HG02798 (cell line): ENCODE results near the gene TBC1D10B.
"Not testable (repeated sequence)": the region's sequence is repeated elsewhere in the genome, so short reads cannot be mapped to it uniquely, and the experiment has no call there.

Experiments used
- ATAC-seq: cut with Tn5 transposase; IDR thresholded peaks from one replicate; pipeline ENCODE4 v1.9.1; 2021; ENCODE audit warnings: mild to moderate bottlenecking; ENCODE audit not compliant: unreplicated experiment, poor library complexity

Gene TBC1D10B

GRCh38 chr16:30398661-30399434 lies 28.6 kb upstream of the TBC1D10B start:
- no peak for ATAC-seq

DNA sequence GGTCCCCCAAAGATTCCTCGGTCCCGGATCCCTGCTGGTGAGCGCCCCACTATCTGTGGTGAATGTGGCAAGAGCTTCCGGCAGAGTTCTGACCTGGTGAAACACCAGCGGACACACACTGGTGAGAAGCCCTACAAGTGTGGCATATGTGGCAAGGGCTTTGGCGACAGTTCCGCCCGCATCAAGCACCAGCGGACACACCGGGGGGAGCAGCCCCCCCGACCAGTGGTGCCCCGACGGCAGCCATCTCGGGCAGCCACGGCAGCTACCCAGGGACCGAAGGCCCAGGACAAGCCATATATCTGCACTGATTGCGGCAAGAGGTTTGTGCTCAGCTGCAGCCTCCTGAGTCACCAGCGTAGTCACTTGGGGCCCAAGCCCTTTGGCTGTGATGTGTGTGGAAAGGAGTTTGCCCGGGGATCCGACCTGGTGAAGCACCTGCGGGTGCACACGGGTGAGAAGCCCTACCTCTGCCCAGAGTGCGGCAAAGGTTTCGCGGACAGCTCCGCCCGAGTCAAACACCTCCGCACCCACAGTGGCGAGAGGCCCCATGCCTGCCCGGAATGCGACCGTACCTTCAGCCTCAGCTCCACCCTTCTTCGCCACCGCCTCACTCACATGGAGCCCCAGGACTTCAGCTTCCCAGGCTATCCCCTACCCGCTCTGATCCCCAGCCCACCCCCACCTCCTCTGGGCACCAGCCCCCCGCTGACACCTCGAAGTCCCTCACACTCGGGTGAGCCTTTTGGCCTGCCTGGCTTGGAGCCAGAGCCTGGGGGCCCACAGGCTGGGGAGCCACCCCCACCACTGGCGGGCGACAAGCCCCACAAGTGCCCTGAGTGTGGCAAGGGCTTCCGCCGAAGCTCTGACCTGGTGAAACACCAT lies 27.7 kb upstream of the TBC1D10B start:
- no peak for ATAC-seq

DNA sequence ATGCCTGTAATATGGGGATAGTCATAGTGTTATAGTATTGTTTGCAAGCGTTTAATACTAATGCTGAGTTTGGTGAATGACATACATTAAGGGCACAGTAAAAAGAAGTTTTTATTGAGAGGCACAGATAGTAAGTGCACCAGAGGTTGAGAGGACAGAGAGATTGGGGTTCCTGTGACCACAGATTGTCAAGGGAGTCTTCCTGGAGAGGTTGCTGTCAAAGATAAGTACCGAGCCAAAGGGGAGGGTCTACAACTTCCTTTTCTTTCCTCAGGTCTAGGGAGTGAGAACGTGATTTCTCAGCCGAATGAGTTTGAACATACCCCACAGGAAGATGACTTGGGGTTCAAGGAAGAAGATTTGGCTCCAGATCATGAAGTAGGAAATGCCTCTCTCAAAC lies 26.8 kb upstream of the TBC1D10B start:
- ATAC-seq: no peak

GRCh38 chr16:30396627-30397026 lies 26.3 kb upstream of the TBC1D10B start:
- ATAC-seq: not testable (repeated sequence)

GRCh38 chr16:30395992-30396585 lies 25.8 kb upstream of the TBC1D10B start:
- ATAC-seq: no peak

- peak; percentile 78 for ATAC-seq
These were observed 25.1 kb upstream of the TBC1D10B start, which contains the start of gene ZNF48 for GRCh38 chr16:30395155-30395991. Gene ZNF48, plus strand, starts transcription at chr16:30395420. Its CDS starts 375 bp downstream, at chr16:30395795.

GRCh38 chr16:30394592-30395154 lies 24.4 kb upstream of the TBC1D10B start:
- ATAC-seq: no peak

- ATAC-seq: no peak
These were observed 13.2 kb upstream of the TBC1D10B start for GRCh38 chr16:30383521-30383920.

- no peak for ATAC-seq
These were observed 12.0 kb upstream of the TBC1D10B start, which contains the start of gene SEPTIN1 for GRCh38 chr16:30382111-30382881. Gene SEPTIN1, minus strand, starts transcription at chr16:30382561. Its CDS starts 19 bp downstream, at chr16:30382542.

GRCh38 chr16:30381291-30382041 lies 11.2 kb upstream of the TBC1D10B start:
- ATAC-seq: no peak

DNA sequence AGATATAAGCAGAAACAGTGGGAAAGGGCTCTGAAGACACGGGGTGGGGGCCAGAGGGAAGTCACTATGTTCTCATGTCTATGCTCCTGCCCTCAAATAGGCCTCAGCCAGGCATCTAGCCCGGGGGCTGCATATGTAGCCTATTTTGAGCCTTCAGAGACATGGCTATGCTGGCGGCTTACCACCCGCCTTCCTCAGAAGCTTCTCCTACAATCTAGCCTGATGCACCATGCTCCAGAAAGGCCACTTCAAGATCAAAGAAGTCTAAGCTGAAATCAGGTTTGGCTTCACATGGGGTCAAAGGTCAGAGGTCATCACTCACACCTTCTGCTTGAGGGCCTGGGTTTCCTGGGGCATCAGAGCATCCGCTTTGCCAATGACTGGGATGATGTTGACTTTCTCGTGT lies 10.5 kb upstream of the TBC1D10B start:
- ATAC-seq: no peak

GRCh38 chr16:30380072-30380802 lies 9.9 kb upstream of the TBC1D10B start:
- ATAC-seq: no peak

- ATAC-seq: no peak
These were observed 9.0 kb upstream of the TBC1D10B start for GRCh38 chr16:30379158-30379783.

DNA sequence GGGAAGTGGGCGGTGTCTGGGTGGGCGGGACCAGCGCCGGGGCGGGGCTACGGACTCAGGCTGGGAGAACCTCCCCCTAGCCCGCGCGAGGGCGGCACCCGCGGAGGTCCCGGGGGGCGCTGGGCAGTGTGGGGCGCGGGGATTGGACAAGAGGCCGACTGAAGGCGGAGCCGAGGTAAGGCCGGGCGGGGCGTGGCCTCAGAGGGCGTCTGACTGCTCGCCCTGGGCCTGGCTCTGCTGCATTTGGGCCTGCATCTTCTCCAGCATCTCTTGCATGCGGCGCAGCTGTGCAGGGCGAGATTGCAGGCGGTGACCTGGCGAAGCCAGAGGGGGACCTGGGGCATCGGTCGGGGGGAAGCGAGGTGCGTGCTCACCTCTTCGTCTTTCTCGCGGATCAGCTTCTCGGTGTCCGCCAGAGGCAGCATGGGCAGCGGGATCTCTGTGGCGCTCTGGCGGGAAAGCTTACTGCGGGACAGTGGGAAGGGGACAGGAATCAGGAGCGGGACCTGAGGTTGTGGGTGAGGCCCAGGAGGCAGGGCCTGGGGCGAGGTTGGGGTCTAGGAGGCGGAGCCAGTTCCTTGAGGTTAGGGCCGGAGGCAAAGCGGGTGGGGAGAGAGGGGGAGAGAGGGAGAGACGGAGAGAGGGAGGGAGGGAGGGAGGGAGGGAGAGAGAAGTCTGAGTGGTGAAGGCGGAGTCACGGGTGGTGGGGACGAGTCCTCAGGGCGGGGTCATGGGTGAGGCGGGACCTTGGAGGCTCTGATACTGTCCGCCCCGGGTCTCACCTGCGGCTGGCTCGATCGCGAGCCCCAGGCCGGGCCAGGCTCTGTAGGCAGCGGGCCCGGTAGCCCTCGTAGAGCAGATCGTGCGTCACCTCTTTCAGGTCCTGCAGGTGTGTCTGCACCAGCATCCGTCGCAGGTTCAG lies 8.2 kb upstream of the TBC1D10B start:
- peak; percentile 89 for ATAC-seq

DNA sequence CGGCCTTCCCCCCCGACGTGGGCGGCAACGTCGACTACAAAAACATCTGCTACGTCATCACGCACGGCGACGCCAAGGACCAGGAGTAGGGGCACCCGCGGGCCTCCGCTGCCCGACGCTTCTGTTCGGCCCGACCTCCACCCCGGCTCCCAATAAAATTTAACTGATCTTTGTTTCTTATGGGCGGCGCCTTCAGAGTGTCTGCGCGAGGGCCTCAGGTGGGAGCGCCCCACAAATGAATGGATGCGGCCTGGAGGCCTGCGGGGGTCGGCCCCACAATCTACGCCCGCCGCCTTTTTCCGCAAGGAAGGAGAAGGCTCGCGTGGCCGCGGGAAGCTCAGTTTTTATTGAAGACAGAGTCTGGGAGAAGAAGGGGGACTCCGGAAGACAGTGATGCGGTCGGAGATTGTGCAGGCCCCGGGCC lies 7.5 kb upstream of the TBC1D10B start:
- ATAC-seq: peak; percentile 53
